Testis (tissue), 3 donors: ENCODE results near the gene ASB5. TPM values are rescaled to one million over a fixed set of nuclear protein-coding genes. Genes with fewer than 3 reads are reported as not detected.

Source experiments
- DNase-seq: peaks from one replicate; pipeline ENCODE4 v3.0.0-alpha.2; 2019
- H3K27ac ChIP-seq, 2 donors: fragments of 200-600 bp; sonication (generic); one replicate each; pipeline ENCODE4 v1.5.1; 2019
- H3K27me3 ChIP-seq: fragments of 200-600 bp; sonication (generic); one replicate; pipeline ENCODE4 v1.5.1; 2019
- H3K36me3 ChIP-seq: fragments of 200-600 bp; sonication (generic); one replicate; pipeline ENCODE4 v1.5.1; 2017; ENCODE audit warnings: low read depth; ENCODE audit errors: missing control alignments
- H3K4me1 ChIP-seq: fragments of 200-600 bp; sonication (generic); one replicate; pipeline ENCODE4 v1.5.1; 2019
- H3K4me3 ChIP-seq, 2 donors: fragments of 200-600 bp; sonication (generic); one replicate each; pipeline ENCODE4 v1.5.1; 2017 to 2019
- H3K9me3 ChIP-seq: fragments of 200-600 bp; sonication (generic); one replicate; pipeline ENCODE4 v1.5.1; 2017
- CTCF ChIP-seq, 3 experiments: fragments of 450-650 bp in 2 of 3; fragments of 200-600 bp in 1 of 3; sonication (generic) in 1 of 3; IDR thresholded peaks; one replicate each; pipeline ENCODE4 v1.5.1; 2016 to 2019; ENCODE audit warnings: antibody characterized with exemption in 3 of 3, mild to moderate bottlenecking in 2 of 3, moderate library complexity in 1 of 3
- POLR2A ChIP-seq: fragments of 450-650 bp; IDR thresholded peaks from one replicate; pipeline ENCODE4 v1.6.1; 2017; ENCODE audit warnings: antibody characterized with exemption, mild to moderate bottlenecking, moderate library complexity
- WGBS, 2 donors: methylation state at CpG; one replicate each; pipeline ENCODE4 v1.1.5; 2018; 5-methylcytosine and 5-hydroxymethylcytosine counted together
- intact Hi-C: fragments of 100-400 bp; cut with DNase I; formaldehyde crosslinking; loops from one replicate; pipeline ENCODE4 v1.15.1; 2023; ENCODE audit warnings: low total_unique reads
- polyA plus RNA-seq: library from polyadenylated mRNA; stranded (reverse); fragments of 350-450 nt; fragmentation: Illumina TruSeq; extraction: RNeasy Lipid Tissue Mini Kit (QIAGEN cat#74804); gene quantifications from one replicate; pipeline ENCODE4 v1.2.3, GENCODE V29; 2014; ENCODE audit warnings: low read depth, low replicate concordance; ENCODE audit not compliant: insufficient read depth
- total RNA-seq, 2 donors: library from RNA; depleted of rRNA; stranded (reverse); fragments of >200 nt; gene quantifications; one replicate each; pipeline ENCODE4 v1.2.3, GENCODE V29; 2016

The ASB5 gene
- total and polyA plus RNA-seq, 3 donors from 2014 or later: 0.99 to 8.3 (median 5.4) TPM

DNA sequence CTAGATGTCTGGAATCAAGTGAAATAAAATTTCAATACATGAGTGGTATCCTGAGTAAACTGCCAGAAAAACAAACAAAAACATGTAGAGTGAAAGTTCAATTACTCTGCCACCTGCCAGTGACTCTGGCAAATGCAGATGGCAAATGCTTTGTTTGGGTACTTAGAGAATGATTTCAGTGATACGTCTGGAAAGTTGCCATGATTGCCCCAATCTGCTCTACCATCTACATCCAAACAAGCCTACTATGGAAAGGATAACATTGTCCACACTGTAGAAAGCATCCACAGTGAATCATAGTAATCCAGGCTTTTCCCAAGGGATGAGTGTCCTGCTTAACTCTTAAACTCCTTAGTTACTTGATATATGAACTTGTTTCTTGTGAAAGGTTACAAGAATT lies 77.0 kb downstream of the ASB5 start:
- H3K4me1 ChIP-seq: no peaks in the 10 kb centered on the region
- no peak for DNase-seq
- intact Hi-C loops: no loop called here
- H3K36me3 ChIP-seq: no peaks in the 10 kb centered on the region
- no peaks in the 10 kb centered on the region for H3K9me3 ChIP-seq
- H3K27ac ChIP-seq: no peak overlapping the region
- TF ChIP-seq CTCF (IDR thresholded peaks at IDR 0.05) (no peak), POLR2A (no peak)
- H3K4me3 ChIP-seq: no peak overlapping the region
- WGBS, 2 donors: 36 to 61% methylated on average over 1 of the region's 1 CpG
- no peaks in the 10 kb centered on the region for H3K27me3 ChIP-seq

- Histone ChIP-seq H3K36me3 (no peaks in the 10 kb centered on the region), H3K4me3 (no peak overlapping the region), H3K9me3 (no peaks in the 10 kb centered on the region), H3K27ac (no peak overlapping the region), H3K4me1 (no peaks in the 10 kb centered on the region), H3K27me3 (no peaks in the 10 kb centered on the region)
- 71 to 79% methylated on average over 11 of the region's 11 CpGs for WGBS, 2 donors
- TF ChIP-seq CTCF (IDR thresholded peaks at IDR 0.05) (no peak), POLR2A (no peak)
- no peak for DNase-seq
- intact Hi-C loops: no loop called here
Observed at GRCh38 chr4:176189891-176190795, 78.9 kb downstream of the ASB5 start.

DNA sequence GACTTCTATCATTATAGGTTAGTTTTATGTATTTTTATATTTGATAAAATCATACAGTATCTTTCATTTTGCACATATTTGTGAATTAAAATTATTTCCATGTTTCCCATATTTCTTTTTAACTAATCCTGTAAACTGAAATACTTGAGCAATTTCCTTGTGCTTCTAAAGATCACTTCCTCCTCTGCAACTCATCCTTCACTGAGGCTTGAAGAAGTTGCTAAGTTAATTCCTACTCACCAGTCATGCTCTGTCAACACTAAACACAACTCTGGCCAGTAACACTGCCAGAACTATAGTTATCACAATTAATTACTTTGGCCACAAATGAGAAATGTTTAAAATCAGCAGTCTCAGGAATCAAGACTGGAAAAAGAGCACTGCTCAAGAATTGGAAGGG lies 80.4 kb downstream of the ASB5 start:
- Histone ChIP-seq H3K4me1 (no peaks in the 10 kb centered on the region), H3K27ac (no peak overlapping the region), H3K9me3 (no peaks in the 10 kb centered on the region), H3K36me3 (no peaks in the 10 kb centered on the region), H3K27me3 (no peaks in the 10 kb centered on the region), H3K4me3 (no peak overlapping the region)
- TF ChIP-seq POLR2A (no peak), CTCF (IDR thresholded peaks at IDR 0.05) (no peak)
- intact Hi-C loops: no loop called here
- DNase-seq: no peak

DNA sequence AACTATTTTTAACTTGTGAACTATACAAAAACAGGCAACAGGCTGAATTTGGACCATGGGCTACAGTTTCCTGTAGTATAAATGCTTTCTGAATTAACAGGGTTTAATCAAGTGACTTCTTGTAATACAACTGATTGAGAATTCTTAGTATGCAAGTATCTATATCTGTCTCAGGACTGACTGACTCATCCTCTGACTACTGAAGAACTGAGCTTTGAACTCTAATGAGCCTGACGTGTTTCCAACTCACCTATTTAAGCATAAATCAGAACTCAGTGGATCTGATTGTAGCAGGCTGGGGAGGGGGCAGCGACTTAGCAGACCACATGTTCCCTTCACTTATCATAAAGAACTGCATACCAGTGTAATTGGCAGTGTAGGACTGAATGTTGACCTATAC lies 81.4 kb downstream of the ASB5 start:
- no peak overlapping the region for H3K27ac ChIP-seq
- no peaks in the 10 kb centered on the region for H3K4me1 ChIP-seq
- no peak for TF ChIP-seq CTCF (IDR thresholded peaks at IDR 0.05)
- no peak for TF ChIP-seq POLR2A
- no peaks in the 10 kb centered on the region for H3K9me3 ChIP-seq
- H3K4me3 ChIP-seq: no peak overlapping the region
- no peaks in the 10 kb centered on the region for H3K27me3 ChIP-seq
- DNase-seq: no peak
- H3K36me3 ChIP-seq: no peaks in the 10 kb centered on the region
- intact Hi-C loops: no loop called here
- 45 to 62% methylated on average over 2 of the region's 2 CpGs for WGBS, 2 donors
